ENCODE results near the gene DOCK9.

DNA sequence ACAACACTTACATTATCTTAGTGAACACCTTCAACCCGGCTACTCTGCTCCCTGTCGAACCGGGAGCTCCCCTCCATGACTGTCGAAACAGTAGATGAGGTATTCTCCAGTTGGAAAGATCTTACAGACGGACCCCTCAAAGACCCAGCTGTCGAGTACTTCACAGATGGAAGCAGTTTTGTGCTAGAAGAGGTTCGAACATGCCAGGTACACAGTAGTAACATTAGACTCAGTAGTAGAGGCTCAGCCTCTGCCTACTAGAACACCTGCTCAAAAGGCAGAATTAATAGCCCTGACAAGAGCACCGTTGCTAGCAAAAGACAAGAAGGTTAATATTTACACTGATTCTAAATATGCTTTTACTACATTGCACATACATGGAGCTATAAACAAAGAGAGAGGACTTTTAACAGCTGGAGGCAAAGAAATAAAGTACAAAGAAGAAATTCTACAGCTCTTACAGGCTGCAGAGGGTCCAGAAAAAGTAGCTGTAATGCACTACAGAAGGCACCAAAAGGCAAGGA lies 211.8 kb downstream of the DOCK9 start:
- no peak for TF ChIP-seq POLR2AphosphoS5 (IDR thresholded peaks at IDR 0.05)
- no peak for TF ChIP-seq POLR2A (IDR thresholded peaks at IDR 0.05; ENCODE audit: low read depth)
- TF ChIP-seq CTCF (IDR thresholded peaks at IDR 0.05), result no peak
- no peak for TF ChIP-seq EP300 (IDR thresholded peaks at IDR 0.05)

Measured in esophagus muscularis mucosa (tissue), 4 donors.